ENCODE results near the gene TMEM214. TPM values are rescaled to one million over a fixed set of nuclear protein-coding genes. Genes with fewer than 3 reads are reported as not detected.

TMEM214 gene
- total RNA-seq, 1 experiment from 2014 or later: 55.3 TPM

DNA sequence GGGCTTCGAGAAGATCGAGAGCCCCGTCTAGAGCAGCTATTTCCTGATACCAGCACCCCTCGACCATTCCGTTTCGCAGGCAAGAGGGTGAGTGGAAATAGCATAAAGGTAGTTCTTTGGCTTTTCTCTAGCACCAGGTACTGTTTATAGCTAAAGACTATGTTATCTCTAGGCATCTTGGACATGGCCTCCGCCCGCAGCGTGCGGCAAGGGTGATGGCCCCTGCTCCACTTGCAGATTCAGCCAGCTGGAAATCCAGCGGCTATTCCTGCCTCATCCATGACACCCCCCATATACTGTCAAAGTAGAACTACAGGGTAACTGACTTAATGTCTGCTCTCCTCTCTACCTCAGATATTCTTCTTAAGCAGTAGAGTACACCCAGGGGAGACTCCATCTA lies 22.0 kb downstream of the TMEM214 start:
- no peak overlapping the region for H2BK20ac ChIP-seq (ENCODE audit: low read depth, low read length, poor library complexity, severe bottlenecking)
- no peak overlapping the region for H3K18ac ChIP-seq (ENCODE audit: insufficient read length, low read depth, low read length)
- WGBS (ENCODE audit: extremely low coverage, insufficient read length, low lambda C conversion rate): no CpG with 5 or more reads among the region's 11 CpGs
- no peaks in the 10 kb centered on the region for H3K79me1 ChIP-seq (ENCODE audit: insufficient read depth, low read depth, low read length, poor library complexity, severe bottlenecking)
- H3K56ac ChIP-seq (ENCODE audit: insufficient read length, low read depth, low read length): no peak overlapping the region
- no peak overlapping the region for H3K4me2 ChIP-seq (ENCODE audit: insufficient read depth, insufficient read length, low read length)
- no peak overlapping the region for H2BK120ac ChIP-seq (ENCODE audit: low read depth, low read length, poor library complexity, severe bottlenecking)
- TF ChIP-seq, protein P1, sequence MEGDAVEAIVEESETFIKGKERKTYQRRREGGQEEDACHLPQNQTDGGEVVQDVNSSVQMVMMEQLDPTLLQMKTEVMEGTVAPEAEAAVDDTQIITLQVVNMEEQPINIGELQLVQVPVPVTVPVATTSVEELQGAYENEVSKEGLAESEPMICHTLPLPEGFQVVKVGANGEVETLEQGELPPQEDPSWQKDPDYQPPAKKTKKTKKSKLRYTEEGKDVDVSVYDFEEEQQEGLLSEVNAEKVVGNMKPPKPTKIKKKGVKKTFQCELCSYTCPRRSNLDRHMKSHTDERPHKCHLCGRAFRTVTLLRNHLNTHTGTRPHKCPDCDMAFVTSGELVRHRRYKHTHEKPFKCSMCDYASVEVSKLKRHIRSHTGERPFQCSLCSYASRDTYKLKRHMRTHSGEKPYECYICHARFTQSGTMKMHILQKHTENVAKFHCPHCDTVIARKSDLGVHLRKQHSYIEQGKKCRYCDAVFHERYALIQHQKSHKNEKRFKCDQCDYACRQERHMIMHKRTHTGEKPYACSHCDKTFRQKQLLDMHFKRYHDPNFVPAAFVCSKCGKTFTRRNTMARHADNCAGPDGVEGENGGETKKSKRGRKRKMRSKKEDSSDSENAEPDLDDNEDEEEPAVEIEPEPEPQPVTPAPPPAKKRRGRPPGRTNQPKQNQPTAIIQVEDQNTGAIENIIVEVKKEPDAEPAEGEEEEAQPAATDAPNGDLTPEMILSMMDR (conservative IDR thresholded peaks at IDR 0.05): no peak
- no peak for DNase-seq
- H3K9me3 Mint-ChIP-seq: peaks cover 6 to 7% of the 10 kb centered on the region in 2 experiments; a peak in 4 of 5 replicates
- no peak overlapping the region for H4K5ac ChIP-seq (ENCODE audit: insufficient read length, low read depth, low read length)
- H2BK5ac ChIP-seq (ENCODE audit: insufficient read length, low read length): no peak overlapping the region
- H3K27ac Mint-ChIP-seq: no peak overlapping the region; a peak in 1 of 7 replicates
- H4K8ac ChIP-seq (replicated peaks; ENCODE audit: insufficient read length, low read depth, low read length): no peak overlapping the region
- no peak overlapping the region for H3K4me3 Mint-ChIP-seq
- H2BK12ac ChIP-seq (ENCODE audit: insufficient read length, low read depth, low read length): no peak overlapping the region
- no peak overlapping the region for H3K9ac ChIP-seq (ENCODE audit: extremely low read depth, insufficient read length, low read length)
- H3K27ac ChIP-seq (ENCODE audit: insufficient read length, low read depth, low read length): no peak overlapping the region
- no peak overlapping the region for H2AK5ac ChIP-seq (ENCODE audit: insufficient read length, low read length)
- H3K27me3 Mint-ChIP-seq (ENCODE audit: low read depth): peaks cover 6% of the 10 kb centered on the region
- no peak overlapping the region for H2BK15ac ChIP-seq (ENCODE audit: low read depth, low read length)
- H3T11ph ChIP-seq (ENCODE audit: low read length): no peak overlapping the region
- no peaks in the 10 kb centered on the region for H3K27me3 ChIP-seq (ENCODE audit: insufficient read depth, low read length)
- no peaks in the 10 kb centered on the region for H4K20me1 ChIP-seq (ENCODE audit: control insufficient read depth, insufficient read depth, insufficient read length)
- no peak overlapping the region for H4K91ac ChIP-seq (ENCODE audit: insufficient read length, low read depth, low read length)
- no peak overlapping the region for H2AFZ ChIP-seq (ENCODE audit: low read length)
- no peak overlapping the region for H3K14ac ChIP-seq (ENCODE audit: insufficient read depth, low read length)
- H3K36me3 Mint-ChIP-seq (ENCODE audit: insufficient read depth in 1 of 3, low read depth in 3 of 3): peaks cover 23 to 58% (median 45%) of the 10 kb centered on the region in 3 experiments
- peaks cover 6% of the 10 kb centered on the region for H3K23me2 ChIP-seq (ENCODE audit: insufficient read length, low read depth, low read length, poor library complexity, severe bottlenecking)
- H3K4me1 Mint-ChIP-seq: peaks cover 4 to 8% of the 10 kb centered on the region in 2 experiments
- no peaks in the 10 kb centered on the region for H3K9me3 ChIP-seq (ENCODE audit: control insufficient read depth, low read depth, low read length)
- H3K4ac ChIP-seq (ENCODE audit: low read depth, low read length): no peak overlapping the region
- no peak overlapping the region for H3K23ac ChIP-seq (ENCODE audit: insufficient read length, low read depth, low read length)
- H3K4me1 ChIP-seq (ENCODE audit: insufficient read depth, low read length): 0 out of 2 replicates have a peak, but pooled peaks cover 4% of the 10 kb centered on the region
- H3K79me2 ChIP-seq (ENCODE audit: insufficient read depth, low read length): no peaks in the 10 kb centered on the region
